ENCODE results near the gene CFAP92.

Gene CFAP92

DNA sequence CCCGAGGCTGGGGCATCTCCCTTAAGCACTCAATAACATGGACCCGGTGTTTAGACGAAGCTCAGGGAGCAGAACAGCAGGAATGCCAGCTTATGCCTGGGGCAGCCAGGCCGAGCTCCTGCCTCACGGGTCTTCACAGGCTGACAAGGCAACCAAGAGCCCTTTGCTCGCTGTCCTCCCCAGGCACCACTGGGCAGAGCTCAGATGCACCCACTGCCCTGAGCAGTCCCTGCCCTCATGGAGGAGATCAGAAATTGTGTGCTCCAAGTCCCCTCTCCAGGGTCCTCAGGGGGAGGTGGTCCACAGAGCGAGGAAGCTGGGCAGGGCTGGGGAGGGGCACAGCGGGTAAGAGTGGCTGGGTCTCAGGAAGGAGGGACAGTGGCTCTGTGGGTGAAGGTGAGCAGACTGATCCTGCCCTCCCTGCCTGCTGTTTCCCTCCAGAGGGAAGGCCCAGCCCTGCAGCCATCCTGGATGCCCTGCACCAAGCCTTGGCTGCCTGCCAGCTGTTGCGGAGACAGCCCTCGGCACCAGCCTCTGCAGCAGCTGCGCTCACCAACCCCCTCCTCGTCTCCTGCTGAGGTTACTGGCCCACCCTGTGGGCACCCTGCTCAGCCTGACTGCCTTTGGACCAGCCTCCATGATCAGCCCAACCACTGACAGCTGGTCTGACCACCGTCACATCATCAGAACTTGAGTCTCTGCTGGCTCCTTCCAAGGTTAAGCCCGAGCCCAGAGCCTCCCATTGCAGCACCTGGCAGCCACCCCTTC lies 45.6 kb upstream of the CFAP92 start (continued):
- TF ChIP-seq ZNF239 (tag by site-specific recombination; IDR thresholded peaks at IDR 0.05) (no peak), GLIS1 (tag by site-specific recombination; IDR thresholded peaks at IDR 0.05) (peak; percentile 21; the same call in 1 of the 2 replicates), ZFP37 (tag by site-specific recombination; IDR thresholded peaks at IDR 0.05) (no peak), ZNF10 (tag by site-specific recombination; IDR thresholded peaks at IDR 0.05) (peak; percentile 50; the same call in 1 of the 2 replicates), ZIC2 (tag by site-specific recombination; IDR thresholded peaks at IDR 0.05) (peak; percentile 97), ZNF600 (tag by site-specific recombination; IDR thresholded peaks at IDR 0.05) (0 out of 2 replicates have a peak, but pooled peaks have one; percentile 17), ZNF302 (tag by site-specific recombination; IDR thresholded peaks at IDR 0.05; ENCODE audit: low read depth) (no peak), ZFP69B (tag by site-specific recombination; IDR thresholded peaks at IDR 0.05) (no peak), ZNF274 (IDR thresholded peaks at IDR 0.05; ENCODE audit: low read length) (no peak), ZNF274 (tag by site-specific recombination; IDR thresholded peaks at IDR 0.05; ENCODE audit: borderline replicate concordance) (no peak), ZNF223 (tag by site-specific recombination; IDR thresholded peaks at IDR 0.05) (no peak), SALL2 (tag by site-specific recombination; IDR thresholded peaks at IDR 0.05; ENCODE audit: borderline replicate concordance) (no peak), GFI1B (tag by site-specific recombination; IDR thresholded peaks at IDR 0.05) (no peak), ZNF791 (tag by site-specific recombination; IDR thresholded peaks at IDR 0.05) (no peak), ZSCAN23 (tag by site-specific recombination; IDR thresholded peaks at IDR 0.05) (no peak), ZXDB (tag by site-specific recombination; IDR thresholded peaks at IDR 0.05) (no peak), YY1 (tag by site-specific recombination; IDR thresholded peaks at IDR 0.05) (no peak), ZNF214 (tag by site-specific recombination; IDR thresholded peaks at IDR 0.05; ENCODE audit: borderline replicate concordance) (no peak), ZNF335 (tag by site-specific recombination; conservative IDR thresholded peaks at IDR 0.05) (no peak), HOXC10 (CRISPR knock-in tag; IDR thresholded peaks at IDR 0.05) (no peak), ZNF544 (tag by site-specific recombination; IDR thresholded peaks at IDR 0.05) (peak; percentile 81; the same call in 1 of the 2 replicates), OSR2 (tag by site-specific recombination; IDR thresholded peaks at IDR 0.05) (no peak), ZNF423 (tag by site-specific recombination; IDR thresholded peaks at IDR 0.05) (peak; percentile 80; the same call in 1 of the 2 replicates), ZNF140 (tag by site-specific recombination; IDR thresholded peaks at IDR 0.05) (no peak), ZNF341 (tag by site-specific recombination; IDR thresholded peaks at IDR 0.05; ENCODE audit: low read depth) (peak; percentile 71), ZBTB8A (tag by site-specific recombination; IDR thresholded peaks at IDR 0.05) (peak; percentile 48; the same call in 1 of the 2 replicates), PRDM1 (tag by site-specific recombination; IDR thresholded peaks at IDR 0.05) (no peak), ZNF571 (tag by site-specific recombination; IDR thresholded peaks at IDR 0.05) (no peak)
- TF ChIP-seq, protein P1, sequence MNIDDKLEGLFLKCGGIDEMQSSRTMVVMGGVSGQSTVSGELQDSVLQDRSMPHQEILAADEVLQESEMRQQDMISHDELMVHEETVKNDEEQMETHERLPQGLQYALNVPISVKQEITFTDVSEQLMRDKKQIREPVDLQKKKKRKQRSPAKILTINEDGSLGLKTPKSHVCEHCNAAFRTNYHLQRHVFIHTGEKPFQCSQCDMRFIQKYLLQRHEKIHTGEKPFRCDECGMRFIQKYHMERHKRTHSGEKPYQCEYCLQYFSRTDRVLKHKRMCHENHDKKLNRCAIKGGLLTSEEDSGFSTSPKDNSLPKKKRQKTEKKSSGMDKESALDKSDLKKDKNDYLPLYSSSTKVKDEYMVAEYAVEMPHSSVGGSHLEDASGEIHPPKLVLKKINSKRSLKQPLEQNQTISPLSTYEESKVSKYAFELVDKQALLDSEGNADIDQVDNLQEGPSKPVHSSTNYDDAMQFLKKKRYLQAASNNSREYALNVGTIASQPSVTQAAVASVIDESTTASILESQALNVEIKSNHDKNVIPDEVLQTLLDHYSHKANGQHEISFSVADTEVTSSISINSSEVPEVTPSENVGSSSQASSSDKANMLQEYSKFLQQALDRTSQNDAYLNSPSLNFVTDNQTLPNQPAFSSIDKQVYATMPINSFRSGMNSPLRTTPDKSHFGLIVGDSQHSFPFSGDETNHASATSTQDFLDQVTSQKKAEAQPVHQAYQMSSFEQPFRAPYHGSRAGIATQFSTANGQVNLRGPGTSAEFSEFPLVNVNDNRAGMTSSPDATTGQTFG (tag by site-specific recombination; IDR thresholded peaks at IDR 0.05; ENCODE audit: borderline replicate concordance), result no peak
- TF ChIP-seq, protein P2, sequence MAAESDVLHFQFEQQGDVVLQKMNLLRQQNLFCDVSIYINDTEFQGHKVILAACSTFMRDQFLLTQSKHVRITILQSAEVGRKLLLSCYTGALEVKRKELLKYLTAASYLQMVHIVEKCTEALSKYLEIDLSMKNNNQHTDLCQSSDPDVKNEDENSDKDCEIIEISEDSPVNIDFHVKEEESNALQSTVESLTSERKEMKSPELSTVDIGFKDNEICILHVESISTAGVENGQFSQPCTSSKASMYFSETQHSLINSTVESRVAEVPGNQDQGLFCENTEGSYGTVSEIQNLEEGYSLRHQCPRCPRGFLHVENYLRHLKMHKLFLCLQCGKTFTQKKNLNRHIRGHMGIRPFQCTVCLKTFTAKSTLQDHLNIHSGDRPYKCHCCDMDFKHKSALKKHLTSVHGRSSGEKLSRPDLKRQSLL (tag by site-specific recombination; IDR thresholded peaks at IDR 0.05), result no peak
- TF ChIP-seq, protein P3, sequence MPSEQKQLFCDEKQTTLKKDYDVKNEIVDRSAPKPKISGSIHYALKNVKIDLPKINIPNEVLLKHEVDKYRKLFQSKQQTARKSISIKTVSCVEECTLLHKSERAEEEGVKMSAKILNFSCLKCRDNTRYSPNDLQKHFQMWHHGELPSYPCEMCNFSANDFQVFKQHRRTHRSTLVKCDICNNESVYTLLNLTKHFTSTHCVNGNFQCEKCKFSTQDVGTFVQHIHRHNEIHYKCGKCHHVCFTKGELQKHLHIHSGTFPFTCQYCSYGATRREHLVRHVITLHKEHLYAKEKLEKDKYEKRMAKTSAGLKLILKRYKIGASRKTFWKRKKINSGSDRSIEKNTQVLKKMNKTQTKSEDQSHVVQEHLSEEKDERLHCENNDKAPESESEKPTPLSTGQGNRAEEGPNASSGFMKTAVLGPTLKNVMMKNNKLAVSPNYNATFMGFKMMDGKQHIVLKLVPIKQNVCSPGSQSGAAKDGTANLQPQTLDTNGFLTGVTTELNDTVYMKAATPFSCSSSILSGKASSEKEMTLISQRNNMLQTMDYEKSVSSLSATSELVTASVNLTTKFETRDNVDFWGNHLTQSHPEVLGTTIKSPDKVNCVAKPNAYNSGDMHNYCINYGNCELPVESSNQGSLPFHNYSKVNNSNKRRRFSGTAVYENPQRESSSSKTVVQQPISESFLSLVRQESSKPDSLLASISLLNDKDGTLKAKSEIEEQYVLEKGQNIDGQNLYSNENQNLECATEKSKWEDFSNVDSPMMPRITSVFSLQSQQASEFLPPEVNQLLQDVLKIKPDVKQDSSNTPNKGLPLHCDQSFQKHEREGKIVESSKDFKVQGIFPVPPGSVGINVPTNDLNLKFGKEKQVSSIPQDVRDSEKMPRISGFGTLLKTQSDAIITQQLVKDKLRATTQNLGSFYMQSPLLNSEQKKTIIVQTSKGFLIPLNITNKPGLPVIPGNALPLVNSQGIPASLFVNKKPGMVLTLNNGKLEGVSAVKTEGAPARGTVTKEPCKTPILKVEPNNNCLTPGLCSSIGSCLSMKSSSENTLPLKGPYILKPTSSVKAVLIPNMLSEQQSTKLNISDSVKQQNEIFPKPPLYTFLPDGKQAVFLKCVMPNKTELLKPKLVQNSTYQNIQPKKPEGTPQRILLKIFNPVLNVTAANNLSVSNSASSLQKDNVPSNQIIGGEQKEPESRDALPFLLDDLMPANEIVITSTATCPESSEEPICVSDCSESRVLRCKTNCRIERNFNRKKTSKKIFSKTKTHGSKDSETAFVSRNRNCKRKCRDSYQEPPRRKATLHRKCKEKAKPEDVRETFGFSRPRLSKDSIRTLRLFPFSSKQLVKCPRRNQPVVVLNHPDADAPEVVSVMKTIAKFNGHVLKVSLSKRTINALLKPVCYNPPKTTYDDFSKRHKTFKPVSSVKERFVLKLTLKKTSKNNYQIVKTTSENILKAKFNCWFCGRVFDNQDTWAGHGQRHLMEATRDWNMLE (tag by site-specific recombination; conservative IDR thresholded peaks at IDR 0.05; ENCODE audit: low read depth), result no peak
- TF ChIP-seq, protein P4, sequence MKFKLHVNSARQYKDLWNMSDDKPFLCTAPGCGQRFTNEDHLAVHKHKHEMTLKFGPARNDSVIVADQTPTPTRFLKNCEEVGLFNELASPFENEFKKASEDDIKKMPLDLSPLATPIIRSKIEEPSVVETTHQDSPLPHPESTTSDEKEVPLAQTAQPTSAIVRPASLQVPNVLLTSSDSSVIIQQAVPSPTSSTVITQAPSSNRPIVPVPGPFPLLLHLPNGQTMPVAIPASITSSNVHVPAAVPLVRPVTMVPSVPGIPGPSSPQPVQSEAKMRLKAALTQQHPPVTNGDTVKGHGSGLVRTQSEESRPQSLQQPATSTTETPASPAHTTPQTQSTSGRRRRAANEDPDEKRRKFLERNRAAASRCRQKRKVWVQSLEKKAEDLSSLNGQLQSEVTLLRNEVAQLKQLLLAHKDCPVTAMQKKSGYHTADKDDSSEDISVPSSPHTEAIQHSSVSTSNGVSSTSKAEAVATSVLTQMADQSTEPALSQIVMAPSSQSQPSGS (tag by site-specific recombination; IDR thresholded peaks at IDR 0.05; ENCODE audit: low read depth), result no peak
